VCaP (cell line): ENCODE measurements around the gene ANKRD17.
"Not testable (repeated sequence)": the region's sequence is repeated elsewhere in the genome, so short reads cannot be mapped to it uniquely, and the experiment has no call there.

ENCODE experiments used
- H3K27ac ChIP-seq: fragments of 450-650 bp; 2 replicates; pipeline ENCODE4 v1.5.1; 2017
- TF ChIP-seq, protein P1 (sequence below): fragments of 450-650 bp; conservative IDR thresholded peaks from 2 replicates; pipeline ENCODE4 v1.5.1; 2017; ENCODE audit warnings: mild to moderate bottlenecking, moderate library complexity

ANKRD17 gene

DNA sequence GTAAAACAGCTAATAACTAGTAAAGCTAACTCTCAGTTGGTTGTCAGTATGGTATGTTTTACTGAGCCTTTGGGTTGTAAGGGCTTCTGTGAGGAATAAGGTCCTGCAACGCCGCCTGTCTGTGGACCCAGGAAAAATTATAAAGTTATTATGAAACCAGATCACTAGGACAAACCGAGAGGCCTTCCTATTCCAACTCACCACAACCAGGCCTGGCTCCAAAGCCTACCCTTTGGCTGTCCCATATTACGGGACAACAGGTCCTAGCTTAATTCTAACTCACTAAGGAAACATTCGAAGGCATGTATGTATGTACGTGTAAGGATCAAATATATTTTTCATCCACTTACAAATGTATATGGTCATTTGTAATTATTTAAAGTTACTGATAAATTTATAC lies 1.4 kb downstream of the ANKRD17 start:
- peak overlapping the region; percentile 97 for H3K27ac ChIP-seq
- TF ChIP-seq, protein P1, sequence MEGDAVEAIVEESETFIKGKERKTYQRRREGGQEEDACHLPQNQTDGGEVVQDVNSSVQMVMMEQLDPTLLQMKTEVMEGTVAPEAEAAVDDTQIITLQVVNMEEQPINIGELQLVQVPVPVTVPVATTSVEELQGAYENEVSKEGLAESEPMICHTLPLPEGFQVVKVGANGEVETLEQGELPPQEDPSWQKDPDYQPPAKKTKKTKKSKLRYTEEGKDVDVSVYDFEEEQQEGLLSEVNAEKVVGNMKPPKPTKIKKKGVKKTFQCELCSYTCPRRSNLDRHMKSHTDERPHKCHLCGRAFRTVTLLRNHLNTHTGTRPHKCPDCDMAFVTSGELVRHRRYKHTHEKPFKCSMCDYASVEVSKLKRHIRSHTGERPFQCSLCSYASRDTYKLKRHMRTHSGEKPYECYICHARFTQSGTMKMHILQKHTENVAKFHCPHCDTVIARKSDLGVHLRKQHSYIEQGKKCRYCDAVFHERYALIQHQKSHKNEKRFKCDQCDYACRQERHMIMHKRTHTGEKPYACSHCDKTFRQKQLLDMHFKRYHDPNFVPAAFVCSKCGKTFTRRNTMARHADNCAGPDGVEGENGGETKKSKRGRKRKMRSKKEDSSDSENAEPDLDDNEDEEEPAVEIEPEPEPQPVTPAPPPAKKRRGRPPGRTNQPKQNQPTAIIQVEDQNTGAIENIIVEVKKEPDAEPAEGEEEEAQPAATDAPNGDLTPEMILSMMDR = peak; percentile 95

DNA sequence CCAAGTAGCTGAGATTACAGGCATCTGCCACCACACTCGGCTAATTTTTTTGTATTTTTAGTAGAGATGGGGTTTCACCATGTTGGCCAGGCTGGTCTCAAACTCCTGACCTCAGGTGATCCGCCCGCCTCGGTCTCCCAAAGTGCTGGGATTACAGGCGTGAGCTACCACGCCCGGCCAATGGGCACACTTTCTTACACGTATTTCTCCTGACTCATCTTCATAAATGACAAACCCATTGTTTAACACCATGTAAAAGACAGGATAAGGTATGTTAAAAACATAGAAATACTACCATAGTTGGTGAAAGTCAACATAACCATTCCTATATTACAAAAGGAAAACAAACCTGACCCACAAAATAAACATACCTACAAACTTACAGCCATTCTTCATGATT lies 2.8 kb downstream of the ANKRD17 start:
- H3K27ac ChIP-seq = not testable (repeated sequence)

DNA sequence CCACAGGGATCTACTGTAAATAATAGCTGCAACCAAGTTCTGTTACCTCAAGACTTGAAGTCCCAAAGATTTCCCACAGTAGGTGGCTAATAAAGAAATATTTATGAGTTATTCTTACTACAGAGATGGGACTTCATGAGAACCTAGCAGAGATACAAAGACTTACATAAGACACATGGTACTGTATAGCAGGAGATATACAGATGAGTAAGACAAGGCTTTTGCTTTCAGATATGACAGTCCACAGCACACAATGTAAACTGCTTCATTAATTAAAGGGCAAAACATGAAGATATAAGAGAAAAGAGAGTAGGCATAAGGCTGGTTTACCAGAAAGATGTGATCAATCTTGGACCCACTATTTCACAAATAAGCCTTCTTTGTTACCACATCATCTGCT lies 6.6 kb downstream of the ANKRD17 start:
- TF ChIP-seq, protein P1 = no peak
- H3K27ac ChIP-seq = no peak overlapping the region

DNA sequence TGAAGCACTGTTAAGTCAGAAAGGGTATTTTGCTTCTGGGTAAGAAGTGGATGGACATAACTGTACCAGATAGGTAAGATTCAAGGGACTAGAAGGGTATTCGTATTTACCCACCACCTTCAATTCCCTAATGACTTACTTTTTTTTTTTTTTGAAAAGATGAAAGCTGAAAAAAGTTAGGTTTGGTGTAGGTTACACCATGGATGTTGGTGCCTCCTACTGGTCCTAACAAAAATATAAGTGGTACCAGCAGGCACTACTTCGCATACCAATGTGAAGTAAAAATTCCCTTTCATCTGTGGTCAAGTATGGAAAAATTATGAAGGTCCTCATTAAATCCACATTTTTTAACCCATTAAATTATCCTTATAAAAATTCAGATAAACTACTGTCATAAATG lies 7.2 kb downstream of the ANKRD17 start:
- H3K27ac ChIP-seq = no peak overlapping the region
- TF ChIP-seq, protein P1 = peak; percentile 57

DNA sequence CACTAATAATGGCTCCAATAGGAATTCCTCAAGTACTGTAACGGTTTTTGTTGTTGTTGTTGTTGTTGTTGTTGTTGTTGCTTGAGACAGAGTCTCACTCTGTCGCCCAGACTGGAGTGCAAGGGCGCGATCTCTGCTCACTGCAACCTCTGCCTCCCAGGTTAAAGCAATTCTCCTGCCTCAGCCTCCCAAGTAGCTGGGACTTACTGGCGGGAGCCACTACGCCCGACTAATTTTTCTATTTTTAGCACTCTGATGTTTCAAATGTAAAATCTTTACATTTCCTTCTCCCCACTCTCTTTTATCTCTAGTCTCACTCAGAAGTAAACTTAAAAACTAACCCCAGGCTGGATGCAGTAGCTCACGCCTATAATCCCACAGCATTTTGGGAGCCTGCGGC lies 8.0 kb downstream of the ANKRD17 start:
- TF ChIP-seq, protein P1 = no peak
- H3K27ac ChIP-seq = no peak overlapping the region

DNA sequence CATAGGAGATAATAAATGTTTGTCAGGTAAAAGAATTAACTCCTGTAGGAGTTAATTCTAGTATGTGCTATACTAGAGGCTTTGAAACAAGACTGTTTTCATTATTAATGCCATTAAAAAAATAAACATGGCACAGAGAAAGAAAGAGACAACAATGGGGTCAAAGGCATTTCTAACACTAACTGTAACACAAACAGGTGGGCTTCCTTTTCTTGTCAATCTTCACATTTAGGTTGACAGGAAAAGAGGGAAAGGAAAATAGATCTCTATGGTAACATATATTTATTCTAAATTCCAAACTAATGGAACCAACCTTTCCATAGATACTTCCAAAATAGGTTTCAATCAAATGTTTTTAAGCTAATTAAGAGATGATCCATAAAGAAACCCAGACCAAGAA lies 9.8 kb downstream of the ANKRD17 start:
- TF ChIP-seq, protein P1 = no peak
- no peak overlapping the region for H3K27ac ChIP-seq

DNA sequence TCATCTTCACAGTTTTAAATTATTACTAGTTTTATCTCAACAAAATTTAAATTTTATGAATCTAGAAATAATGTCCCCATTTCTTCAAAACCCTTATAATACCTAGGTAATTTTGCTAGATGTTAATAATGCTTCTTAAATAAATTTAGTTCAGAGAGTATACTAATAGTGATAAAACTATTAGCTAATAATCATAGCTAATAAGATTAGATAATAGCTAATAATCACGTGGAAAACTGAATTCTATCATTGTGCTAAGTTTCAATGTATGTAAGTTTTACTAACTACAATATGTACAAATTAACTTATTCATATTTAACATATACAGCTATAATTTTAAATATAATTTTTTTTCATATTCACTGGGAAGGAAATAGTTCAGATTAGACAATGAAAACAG lies 10.2 kb downstream of the ANKRD17 start:
- TF ChIP-seq, protein P1 = no peak
- H3K27ac ChIP-seq = no peak overlapping the region

DNA sequence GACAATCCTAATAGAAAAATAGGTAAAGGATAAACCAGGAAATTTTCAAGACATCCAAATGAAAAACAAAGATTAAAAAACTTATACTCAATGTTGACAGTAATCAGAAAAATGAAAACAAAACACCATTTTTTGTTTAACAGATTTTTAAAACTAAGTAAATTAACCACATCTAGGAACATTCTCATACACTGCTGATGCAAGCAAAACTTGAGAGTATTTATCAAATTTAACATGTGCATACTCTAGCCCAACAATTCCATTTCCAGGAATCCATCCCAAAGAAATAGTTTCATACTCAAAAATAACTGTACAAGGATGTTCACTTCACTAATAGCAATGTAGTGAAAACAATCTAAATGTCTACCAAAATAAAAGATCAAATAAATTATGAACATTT lies 11.5 kb downstream of the ANKRD17 start:
- TF ChIP-seq, protein P1 = no peak
- H3K27ac ChIP-seq = no peak overlapping the region
